Forelimb muscle (tissue), 1 donor: ENCODE results near the gene CEACAM19. TPM values are rescaled to one million over a fixed set of nuclear protein-coding genes. Genes with fewer than 3 reads are reported as not detected.
"Not testable (repeated sequence)": the region's sequence is repeated elsewhere in the genome, so short reads cannot be mapped to it uniquely, and the experiment has no call there.

Experiments used
- DNase-seq: peaks from one replicate; pipeline ENCODE4 v3.0.0-alpha.2; 2013; ENCODE audit warnings: low read depth
- polyA plus RNA-seq: library from polyadenylated mRNA; unstranded; fragments of 120-200 nt; gene quantifications from one replicate; pipeline ENCODE4 v1.2.1, GENCODE V29; 2013; ENCODE audit not compliant: insufficient read length

The CEACAM19 gene
- polyA plus RNA-seq, 1 donor = 8.0 TPM

GRCh38 chr19:44673510-44673909 is 2.2 kb downstream of the CEACAM19 start:
- no peak for DNase-seq

GRCh38 chr19:44675521-44675920 is 4.2 kb downstream of the CEACAM19 start:
- no peak for DNase-seq

GRCh38 chr19:44677019-44677811 is 5.9 kb downstream of the CEACAM19 start:
- no peak for DNase-seq

- no peak for DNase-seq
Observed at GRCh38 chr19:44680536-44680935, 9.3 kb downstream of the CEACAM19 start.

GRCh38 chr19:44681992-44682790 is 10.9 kb downstream of the CEACAM19 start:
- DNase-seq = no peak

- no peak for DNase-seq
Observed at GRCh38 chr19:44682807-44683206, 11.5 kb downstream of the CEACAM19 start.

- no peak for DNase-seq
Observed at GRCh38 chr19:44683434-44684210, 12.3 kb downstream of the CEACAM19 start.

GRCh38 chr19:44684396-44684795 is 13.1 kb downstream of the CEACAM19 start:
- DNase-seq = not testable (repeated sequence)

DNA sequence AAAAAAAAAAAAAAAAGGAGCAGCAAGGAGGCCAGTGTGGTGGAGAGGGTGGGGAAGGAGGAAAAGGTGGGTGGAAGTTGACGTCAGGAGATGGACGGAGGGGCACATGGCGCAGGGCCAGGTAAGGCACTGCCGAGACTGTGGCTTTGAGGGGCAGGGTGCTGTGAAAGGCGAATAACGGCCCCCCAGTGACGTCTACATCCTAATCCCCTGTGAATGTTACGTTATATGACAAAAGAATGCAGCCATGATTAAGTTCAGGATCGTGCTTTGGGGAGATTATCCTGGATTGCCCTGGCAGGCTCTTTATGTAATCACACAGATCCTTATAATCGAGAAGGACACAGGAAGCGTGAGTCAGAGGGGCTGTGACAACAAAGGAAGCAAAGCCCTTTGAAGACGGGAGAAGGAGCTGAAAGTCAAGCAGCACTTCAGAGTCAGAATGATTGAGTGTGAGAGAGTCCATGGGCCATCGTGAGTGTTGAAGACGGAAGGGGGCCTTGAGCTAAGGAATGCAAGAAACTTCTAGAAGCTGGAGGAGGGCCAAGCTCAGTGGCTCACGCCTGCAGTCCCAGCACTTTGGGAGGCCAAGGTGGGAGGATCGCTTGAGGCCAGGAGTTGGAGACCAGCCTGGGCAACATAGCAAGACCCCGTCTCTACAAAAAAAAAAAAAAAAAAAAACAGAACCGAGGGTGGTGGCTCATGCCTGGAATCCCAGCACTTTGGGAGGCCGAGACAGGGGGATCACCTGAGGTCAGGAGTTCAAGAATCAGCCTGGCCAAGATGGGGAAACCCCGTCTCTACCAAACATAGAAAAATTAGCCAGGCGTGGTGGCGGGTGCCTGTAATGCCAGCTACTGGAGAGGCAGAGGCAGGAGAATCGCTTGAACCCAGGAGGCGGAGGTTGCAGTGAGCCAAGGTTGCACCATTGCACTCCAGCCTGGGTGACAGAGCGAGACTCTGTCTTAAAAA is 13.9 kb downstream of the CEACAM19 start:
- no peak for DNase-seq

DNA sequence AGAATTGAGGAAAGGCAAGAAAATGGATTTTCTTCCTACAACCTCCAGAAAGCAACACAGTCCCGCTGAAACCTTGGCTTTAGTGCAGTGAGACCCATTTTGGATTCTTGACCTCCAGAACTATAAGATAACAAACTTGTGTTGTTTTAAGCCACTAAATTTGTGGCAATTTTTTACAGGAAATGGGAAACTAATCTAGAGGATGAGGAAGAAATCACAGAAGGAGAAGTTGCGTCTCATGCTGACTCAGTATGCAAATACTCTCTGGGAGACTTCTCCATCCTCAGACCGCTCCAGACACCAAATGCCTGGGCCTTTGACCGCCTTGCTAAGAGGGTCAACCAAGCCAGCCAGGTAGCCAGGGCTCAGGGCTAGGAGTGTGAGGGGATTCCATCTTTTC is 14.6 kb downstream of the CEACAM19 start:
- no peak for DNase-seq

DNA sequence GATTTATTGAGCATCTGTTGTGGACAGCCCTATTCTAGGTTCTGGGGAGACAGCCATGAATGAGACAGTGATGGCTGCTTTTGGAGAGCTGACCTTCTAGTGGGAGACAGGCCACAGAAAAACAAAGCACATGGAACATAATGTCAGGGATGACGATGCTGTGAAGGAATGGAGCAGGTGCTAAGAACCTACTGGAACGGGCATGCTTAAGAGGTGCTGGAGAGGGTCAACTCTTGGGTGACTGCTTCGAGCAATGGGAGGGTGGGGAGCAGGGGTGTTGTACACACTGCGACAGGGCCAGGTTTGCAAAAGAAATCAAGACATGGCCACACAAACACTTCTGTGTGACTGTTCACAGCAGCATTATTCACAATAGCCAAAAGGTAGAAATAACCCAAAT is 15.6 kb downstream of the CEACAM19 start:
- DNase-seq = no peak

DNA sequence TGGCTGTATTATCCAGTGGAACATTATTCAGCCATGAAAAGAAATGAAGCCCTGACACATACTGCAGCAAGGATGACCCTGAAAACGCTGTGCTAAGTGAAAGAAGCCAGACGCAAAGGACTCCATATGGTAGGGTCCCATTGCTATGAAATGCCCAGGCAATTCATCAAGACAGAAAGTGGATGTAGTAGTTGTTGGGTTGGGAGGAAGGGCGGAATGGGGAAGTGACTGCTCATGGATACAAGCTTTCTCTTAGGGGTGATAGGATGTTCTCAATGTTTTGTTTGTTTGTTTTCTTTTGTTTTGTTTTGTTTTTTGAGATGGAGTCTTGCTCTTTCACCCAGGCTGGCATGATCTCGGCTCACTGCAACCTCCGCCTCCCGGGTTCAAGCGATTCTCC is 16.6 kb downstream of the CEACAM19 start:
- no peak for DNase-seq

DNA sequence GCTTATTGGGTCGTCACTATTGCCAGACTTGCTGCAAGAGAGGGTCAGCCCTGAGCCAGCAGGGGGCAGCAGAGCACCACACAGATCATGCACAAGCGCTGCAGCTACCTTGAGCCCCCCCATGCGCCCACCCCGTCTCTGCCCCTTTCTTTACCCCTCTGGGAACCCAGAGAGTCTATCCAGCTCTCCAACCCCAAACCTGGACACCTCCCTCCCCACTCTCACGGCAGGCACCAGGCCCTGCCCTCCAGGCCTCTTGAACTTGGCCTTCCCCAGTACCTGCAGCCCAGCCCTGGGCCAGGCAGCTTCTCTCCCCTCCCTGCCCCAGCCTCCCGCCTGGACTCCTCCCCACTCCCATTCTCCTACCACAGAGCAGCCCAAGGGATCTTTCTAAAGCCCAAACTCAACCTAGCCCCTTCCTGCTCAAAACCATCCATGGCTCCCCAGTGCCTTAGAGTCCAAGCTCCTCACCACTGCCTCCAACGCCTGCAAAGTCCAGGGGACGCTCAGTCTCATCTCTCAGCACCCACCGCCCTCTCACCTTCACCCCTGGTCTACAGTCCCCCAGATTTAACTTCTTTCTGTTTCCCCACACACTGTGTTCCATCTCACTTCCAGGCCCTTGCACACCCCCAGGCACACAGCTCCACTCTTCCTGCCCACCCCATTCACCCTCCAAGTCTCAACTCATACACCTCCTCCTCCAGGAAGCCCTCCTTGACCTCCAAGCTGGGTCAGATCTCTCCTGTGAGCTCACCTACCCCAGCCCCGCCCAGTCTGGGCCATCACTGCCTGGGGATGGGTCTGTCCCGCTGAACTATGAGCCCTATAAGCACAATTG is 18.2 kb downstream of the CEACAM19 start:
- no peak for DNase-seq

DNA sequence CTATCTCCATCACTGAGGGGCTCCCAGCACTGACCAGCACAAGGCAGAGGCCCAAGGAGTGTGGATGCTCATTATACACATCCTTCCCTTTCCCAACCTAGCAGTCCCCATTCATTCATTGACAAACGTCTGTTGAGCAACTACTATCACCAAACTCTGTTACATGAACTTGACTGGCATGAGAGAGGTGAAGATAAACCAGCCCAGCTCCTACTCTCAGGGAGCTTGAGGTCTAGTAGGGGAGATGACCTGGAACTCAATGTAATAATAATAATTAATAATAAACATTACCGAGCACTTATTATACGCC is 18.8 kb downstream of the CEACAM19 start:
- DNase-seq = no peak

- DNase-seq = no peak
Observed at GRCh38 chr19:44692379-44692721, 21.1 kb downstream of the CEACAM19 start.

DNA sequence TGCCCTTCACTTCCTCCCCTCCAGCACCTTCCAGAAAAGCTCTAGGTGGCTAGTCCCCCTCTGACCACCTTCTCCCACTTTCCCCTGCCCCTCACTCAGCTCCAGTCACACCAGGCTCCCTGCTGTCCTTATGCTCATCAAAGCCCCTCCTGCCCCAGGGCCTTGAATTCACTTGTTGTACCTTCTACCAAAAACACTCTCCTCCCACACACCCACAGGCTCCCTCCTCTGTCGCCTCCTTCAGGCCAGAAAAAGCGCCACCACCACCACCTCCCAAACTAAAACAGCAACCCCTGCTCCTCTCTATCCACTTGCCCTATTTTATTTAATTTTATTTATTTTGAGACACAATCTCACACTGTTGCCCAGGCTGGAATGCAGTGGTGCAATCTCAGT is 22.9 kb downstream of the CEACAM19 start:
- DNase-seq = no peak

GRCh38 chr19:44696939-44697669 is 25.8 kb downstream of the CEACAM19 start:
- no peak for DNase-seq

- no peak for DNase-seq
Observed at GRCh38 chr19:44697670-44698034, 26.4 kb downstream of the CEACAM19 start.

DNA sequence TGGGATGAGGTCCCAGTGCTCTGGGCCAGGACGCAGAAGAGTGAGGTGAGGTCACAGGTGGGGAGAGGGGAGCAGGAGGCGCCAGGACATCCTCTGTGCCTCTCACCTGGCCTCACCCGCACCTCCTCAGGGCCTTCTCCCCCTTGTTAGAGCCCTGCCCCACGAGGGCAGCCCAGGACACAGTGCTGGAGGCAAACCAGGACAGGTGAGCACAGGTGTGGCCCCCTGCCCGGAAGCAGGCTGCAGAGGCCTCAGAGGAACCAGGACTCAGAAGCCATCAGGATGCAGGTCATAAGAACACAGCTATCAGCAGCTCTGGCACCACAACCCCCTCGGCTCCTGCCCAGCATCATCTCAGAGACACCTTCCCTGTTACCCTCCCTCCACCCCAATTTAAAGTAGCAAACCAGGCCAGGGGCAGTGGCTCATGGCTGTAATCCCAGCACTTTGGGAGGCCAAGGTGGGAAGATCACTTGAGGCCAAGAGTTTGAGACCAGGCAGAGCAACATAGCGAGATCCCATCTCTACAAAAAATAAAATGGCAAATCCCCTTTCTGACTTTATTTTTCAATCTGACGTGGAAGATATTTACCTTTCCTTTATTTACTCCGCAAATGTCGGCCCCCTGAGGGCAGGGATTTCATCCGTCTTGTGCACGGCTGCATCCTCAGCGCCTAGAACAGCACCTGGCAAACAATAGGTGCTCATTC is 27.4 kb downstream of the CEACAM19 start, which contains the start of gene CEACAM16:
Gene CEACAM16, plus strand, starts transcription at position 660 of the 710 bp plus-strand sequence. CDS start 2,306 bp downstream, outside the sequence.
- DNase-seq = no peak
